Adipose tissue (tissue), 3 donors: ENCODE measurements around the gene TP53TG5. TPM values are rescaled to one million over a fixed set of nuclear protein-coding genes. Genes with fewer than 3 reads are reported as not detected.

Source experiments
- H3K27ac ChIP-seq: one replicate; pipeline ENCODE4 v1.5.1; 2013; ENCODE audit warnings: low read depth, low read length
- whole genome bisulfite sequencing, 3 donors: extraction: QIAGEN DNeasy Blood & Tissue Kit; methylation state at CpG; one replicate each; pipeline ENCODE4 v1.1.7; 2013; 5-methylcytosine and 5-hydroxymethylcytosine counted together
- polyA plus RNA-seq, 3 donors: library from polyadenylated mRNA; stranded (reverse); fragments of 200-250 nt; gene quantifications; one replicate each; pipeline ENCODE4 v1.2.3, GENCODE V29; 2013
- donor health status: healthy with polysubstance abuse.
- donor health status: Bipolar disorder and iron deficiency.
- donor health status: healthy.

The TP53TG5 gene
- polyA plus RNA-seq, 3 donors, result 0.02 to 0.04 TPM; not detected in 1

DNA sequence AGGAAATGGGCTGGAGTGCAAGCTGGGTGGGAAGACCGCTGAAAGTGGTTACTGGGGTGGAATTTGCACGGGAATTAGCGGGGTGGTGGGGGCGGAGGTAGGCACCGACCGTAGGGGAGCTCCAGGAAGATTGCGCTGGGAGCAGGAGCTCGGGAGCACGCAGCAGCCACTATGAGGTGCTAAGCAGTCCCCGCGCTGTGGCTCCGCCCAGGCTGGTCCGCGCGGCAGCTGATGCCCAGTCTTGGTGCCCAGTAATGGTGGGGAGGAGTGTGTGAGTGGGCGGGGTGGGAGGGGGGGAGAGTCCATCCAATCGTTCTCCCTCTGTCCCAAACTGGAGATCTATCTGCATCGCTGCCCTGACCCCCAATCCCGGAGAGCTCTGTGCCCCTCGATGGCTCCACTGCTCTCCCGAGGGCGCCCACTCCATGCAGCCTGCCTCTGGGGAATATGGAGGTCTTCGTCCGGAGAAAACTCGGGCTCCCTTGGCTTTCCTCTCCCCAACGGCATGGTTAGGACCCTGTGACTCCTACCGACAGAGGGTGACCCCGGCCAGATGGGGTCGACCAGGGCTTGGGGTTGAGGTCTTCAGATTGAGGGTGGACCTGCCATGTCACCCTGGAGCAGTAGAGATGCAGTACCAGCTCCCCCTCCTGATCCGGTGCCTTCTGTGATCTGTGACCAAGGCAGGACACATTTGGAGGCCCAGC, 5.3 kb downstream of the TP53TG5 start:
- WGBS, 3 donors, result 37 to 43% (median 40%) methylated on average over 30 of the region's 30 CpGs
- H3K27ac ChIP-seq, result no peak overlapping the region

- H3K27ac ChIP-seq, result no peak overlapping the region
- WGBS, 3 donors, result 88 to 94% (median 93%) methylated on average over 10 of the region's 10 CpGs
Observed at GRCh38 chr20:45372241-45372640, 5.9 kb downstream of the TP53TG5 start.

DNA sequence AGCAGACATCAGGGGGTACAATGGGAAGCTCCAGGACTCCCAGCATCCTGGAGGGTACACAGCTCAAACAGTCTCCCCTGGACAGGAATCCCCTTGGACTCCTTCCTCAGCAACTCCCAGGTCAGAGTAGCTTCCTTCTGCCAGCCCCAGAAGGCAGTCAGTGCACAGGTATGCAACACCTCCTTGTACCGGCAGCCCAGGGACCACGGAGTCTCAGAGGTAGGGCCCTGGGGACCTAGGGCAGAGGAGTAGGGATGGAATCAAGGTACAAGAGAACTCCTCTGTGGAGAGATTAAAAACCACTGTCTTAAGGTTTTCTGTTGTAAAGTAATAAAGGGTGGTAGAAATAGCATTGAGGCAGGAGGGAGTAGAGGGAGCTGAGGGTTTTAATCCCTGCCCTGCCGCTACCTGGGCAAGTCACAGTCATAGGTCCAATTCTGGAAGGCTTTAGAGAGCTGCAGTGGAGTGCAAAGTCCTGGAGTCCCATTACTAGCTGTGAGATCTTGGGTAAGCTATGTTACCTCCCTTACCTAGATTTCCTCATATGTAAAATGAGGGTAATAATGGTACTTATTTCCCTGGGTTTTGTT, 7.5 kb downstream of the TP53TG5 start:
- H3K27ac ChIP-seq, result no peak overlapping the region
- 80 to 92% (median 84%) methylated on average over 3 of the region's 3 CpGs for WGBS, 3 donors

DNA sequence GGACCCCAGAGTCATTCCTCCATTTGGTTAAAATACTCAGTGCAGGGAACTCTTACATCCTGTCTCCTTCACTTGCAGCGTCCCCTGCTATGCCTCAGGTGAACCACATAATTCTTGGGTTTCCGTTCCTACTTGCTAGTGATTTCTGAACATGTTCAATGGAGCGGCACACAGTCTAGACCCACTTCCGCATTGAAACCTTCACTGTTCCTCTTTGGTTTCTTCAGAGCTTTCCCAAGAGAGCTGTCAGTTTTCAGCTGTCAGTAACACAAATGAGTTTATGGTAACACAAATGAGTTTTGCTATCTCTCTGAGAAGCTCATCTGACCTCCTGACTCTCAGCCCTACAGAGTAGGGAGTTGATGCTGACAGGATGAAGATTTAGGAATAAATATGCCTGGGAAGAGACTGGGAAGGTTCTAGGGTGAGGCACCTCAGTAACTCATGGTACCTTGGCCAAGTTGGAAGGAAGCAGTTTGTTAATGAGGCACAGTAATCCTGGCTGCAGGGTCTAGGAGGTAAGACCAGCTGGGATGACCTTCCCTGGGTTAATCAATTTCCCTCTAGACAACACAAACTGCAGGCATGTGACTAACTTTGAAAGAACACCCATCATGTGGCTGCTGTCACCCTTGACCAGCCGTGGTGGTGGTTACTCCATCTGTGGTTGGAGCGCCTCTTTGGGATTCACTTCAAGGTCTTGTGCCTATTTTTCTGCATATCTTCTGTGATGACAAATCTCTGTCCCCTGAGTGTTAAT, 9.7 kb downstream of the TP53TG5 start:
- H3K27ac ChIP-seq, result no peak overlapping the region
- WGBS, 3 donors, result 54 to 75% (median 57%) methylated on average over 6 of the region's 6 CpGs

DNA sequence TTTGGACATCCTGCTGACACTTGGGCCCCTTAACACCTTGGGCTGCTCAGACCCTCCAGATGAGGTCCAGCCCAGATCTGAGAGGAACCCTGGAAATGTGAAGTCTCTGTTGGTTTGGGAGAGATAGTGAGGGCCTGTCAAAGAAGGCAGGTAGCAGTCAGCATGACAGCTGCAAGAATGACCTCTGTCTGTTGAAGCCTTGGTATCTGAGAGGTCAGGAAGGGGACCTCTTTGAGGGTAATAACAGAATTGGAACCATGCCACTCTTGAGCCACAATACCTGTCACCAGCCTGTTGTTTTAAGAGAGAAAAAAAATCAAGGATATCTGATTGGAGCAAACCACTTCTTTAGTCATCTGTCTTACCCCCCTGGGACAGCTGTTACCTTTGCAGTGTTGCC, 11.0 kb downstream of the TP53TG5 start:
- no peak overlapping the region for H3K27ac ChIP-seq

GRCh38 chr20:45366631-45367030, 11.5 kb downstream of the TP53TG5 start:
- no peak overlapping the region for H3K27ac ChIP-seq
- WGBS, 3 donors, result 84 to 92% (median 90%) methylated on average over 11 of the region's 11 CpGs

GRCh38 chr20:45366192-45366591, 11.9 kb downstream of the TP53TG5 start:
- H3K27ac ChIP-seq, result no peak overlapping the region
- 80 to 93% (median 91%) methylated on average over 1 of the region's 1 CpG for WGBS, 3 donors

- 90 to 94% (median 91%) methylated on average over 5 of the region's 5 CpGs for WGBS, 3 donors
- H3K27ac ChIP-seq, result no peak overlapping the region
Observed at GRCh38 chr20:45365444-45365970, 12.6 kb downstream of the TP53TG5 start.

GRCh38 chr20:45363611-45364492, 14.3 kb downstream of the TP53TG5 start:
- 20 to 22% (median 21%) methylated on average over 23 of the region's 23 CpGs for WGBS, 3 donors
- H3K27ac ChIP-seq, result no peak overlapping the region

- 0% methylated on average over 55 of the region's 55 CpGs for WGBS, 3 donors
- no peak within 1 kb of the TSS for H3K27ac ChIP-seq
Observed at GRCh38 chr20:45362804-45363610, 15.1 kb downstream of the TP53TG5 start, which contains the start of gene SYS1. TSS of gene SYS1 (plus strand) at chr20:45363156. CDS start at chr20:45363532, 376 bp downstream.

GRCh38 chr20:45361793-45362192, 16.3 kb downstream of the TP53TG5 start:
- no peak overlapping the region for H3K27ac ChIP-seq
- WGBS, 3 donors, result 37 to 60% (median 58%) methylated on average over 6 of the region's 6 CpGs

- peak overlapping the region; percentile 70 for H3K27ac ChIP-seq
- 51 to 73% (median 53%) methylated on average over 9 of the region's 9 CpGs for WGBS, 3 donors
Observed at GRCh38 chr20:45359406-45360148, 18.5 kb downstream of the TP53TG5 start.

DNA sequence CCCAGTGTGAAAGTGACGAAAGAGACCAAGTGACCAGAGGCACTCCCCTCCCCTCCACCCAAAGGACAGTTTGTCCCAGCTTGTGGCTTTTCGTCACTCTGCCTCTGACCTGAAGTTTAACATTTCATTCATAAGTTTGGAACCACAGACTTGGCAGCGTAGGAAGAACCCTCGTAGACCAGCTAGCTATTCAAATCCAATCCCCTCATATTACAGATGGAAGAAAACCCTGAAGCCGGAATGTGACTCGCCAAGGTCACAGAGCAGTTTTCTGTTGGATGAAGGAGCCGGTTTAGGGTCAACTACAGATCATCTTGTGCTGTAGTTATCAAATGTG, 19.1 kb downstream of the TP53TG5 start:
- no peak overlapping the region for H3K27ac ChIP-seq

DNA sequence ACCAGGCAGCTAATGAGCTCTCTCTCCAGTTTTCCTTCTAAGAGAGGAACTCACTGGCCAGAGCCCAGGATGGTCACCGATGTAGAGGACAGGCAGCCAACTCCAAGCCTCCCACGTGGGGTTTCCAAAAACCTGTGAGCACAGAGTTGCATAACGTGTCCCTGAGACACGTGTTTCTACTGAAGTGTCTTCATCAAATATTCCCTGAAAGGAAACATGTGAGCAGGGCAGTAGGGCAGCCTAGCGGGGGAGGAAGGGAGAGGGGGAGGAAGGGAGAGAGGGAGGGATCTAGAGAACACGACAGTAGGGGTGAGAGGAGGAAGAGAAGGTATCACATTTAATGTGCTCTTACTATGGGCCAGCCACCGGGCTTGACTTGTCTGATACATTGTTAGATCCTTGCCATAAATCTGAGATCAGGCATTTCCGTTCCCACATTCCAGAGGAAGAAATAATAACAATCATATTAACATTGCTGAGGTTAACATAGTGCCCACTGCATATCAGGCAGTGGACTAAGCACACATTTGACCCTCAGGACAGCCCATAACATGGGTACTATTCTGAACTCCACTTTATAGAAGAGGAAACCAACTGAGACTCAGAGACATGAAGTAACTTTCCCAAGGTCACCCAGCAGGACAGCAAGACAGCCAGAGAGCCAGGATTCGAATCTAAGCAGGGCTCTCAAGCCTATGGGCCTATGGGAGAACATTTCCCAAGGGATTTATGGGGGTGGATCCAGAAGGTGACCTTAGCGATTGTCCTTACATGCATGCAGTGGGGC, 19.6 kb downstream of the TP53TG5 start:
- peak overlapping the region; percentile 13 for H3K27ac ChIP-seq
- 21 to 56% (median 24%) methylated on average over 10 of the region's 10 CpGs for WGBS, 3 donors

More for the DNA sequence above, 19.1 kb downstream of the TP53TG5 start:
- WGBS, 3 donors, result 54 to 65% (median 55%) methylated on average over 7 of the region's 7 CpGs

DNA sequence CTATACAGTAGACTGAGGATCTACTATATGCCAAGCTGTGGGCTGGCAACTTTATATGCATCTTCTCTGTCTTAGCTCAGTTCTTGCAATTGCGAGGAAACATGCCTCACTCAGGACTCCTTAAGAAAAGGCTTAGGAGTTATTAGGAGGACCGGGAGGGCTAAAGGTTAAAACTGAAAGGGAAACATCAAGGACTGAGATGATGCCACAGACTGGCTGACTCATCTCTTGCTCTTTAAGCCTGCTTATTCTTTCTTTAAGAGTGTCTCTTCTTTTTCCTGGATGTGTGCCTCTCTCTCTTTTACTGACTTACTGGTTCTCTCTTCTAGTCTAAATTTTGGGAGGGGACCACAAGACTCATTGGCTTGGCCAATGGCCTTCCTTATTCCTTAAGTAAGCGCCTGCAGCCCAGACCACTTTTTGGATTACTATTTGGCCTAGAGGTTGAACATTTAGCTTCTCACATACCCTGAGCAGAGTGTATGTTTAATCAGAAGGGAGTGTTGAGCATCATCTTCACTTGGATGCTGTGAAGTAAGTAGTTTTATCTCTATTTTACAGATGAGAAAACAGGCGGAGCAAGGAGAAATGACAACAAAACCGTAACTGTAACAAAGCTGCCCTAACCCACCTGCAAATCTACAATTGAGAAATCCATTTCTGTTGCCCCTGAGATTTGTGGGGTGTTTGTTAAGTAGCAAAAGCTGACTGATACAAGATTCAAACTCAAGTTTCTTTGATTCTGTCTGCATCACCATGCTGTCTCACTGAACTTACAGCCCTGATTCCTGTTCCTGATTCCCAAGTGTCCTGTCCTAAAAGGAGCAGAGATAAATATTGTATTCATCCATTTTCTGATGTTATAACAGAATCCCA, 22.7 kb downstream of the TP53TG5 start:
- H3K27ac ChIP-seq, result no peak overlapping the region
- 49 to 80% (median 65%) methylated on average over 5 of the region's 5 CpGs for WGBS, 3 donors
